K562 (cell line): ENCODE measurements around the gene G6PC2. TPM values are rescaled to one million over a fixed set of nuclear protein-coding genes. Genes with fewer than 3 reads are reported as not detected.

Experiments
- ARNT ChIP-seq, 2 experiments: fragments of 450-650 bp; IDR thresholded peaks; 2 replicates each; pipeline ENCODE4 v1.6.1; 2016; ENCODE audit warnings: mild to moderate bottlenecking in 1 of 2
- DMBX1 ChIP-seq: fragments of 250-450 bp; sonication (Bioruptor Pico); IDR thresholded peaks from 2 replicates; pipeline ENCODE4 v1.8.0; 2022; ENCODE audit warnings: inconsistent platforms, mild to moderate bottlenecking, moderate library complexity, borderline replicate concordance
- EGR1 ChIP-seq: fragments of 450-650 bp; conservative IDR thresholded peaks from 2 replicates; pipeline ENCODE4 v1.6.1; 2017; ENCODE audit warnings: mild to moderate bottlenecking
- GTF2E2 ChIP-seq: fragments of 200-800 bp; sonication (Bioruptor generic); IDR thresholded peaks from 2 replicates; pipeline ENCODE4 v1.6.1; 2016; ENCODE audit warnings: missing genetic modification characterization, missing compliant biosample characterization
- HMGN3 ChIP-seq: IDR thresholded peaks from 2 replicates; pipeline ENCODE4 v1.6.1; 2011; ENCODE audit warnings: borderline replicate concordance, low read depth, mild to moderate bottlenecking, mixed read lengths, low read length; ENCODE audit not compliant: insufficient read length; ENCODE audit errors: extremely low read depth
- ILF3 ChIP-seq: fragments of 450-650 bp; IDR thresholded peaks from 2 replicates; pipeline ENCODE4 v1.6.1; 2018; ENCODE audit warnings: antibody characterized with exemption, mild to moderate bottlenecking, moderate library complexity, borderline replicate concordance
- ILK ChIP-seq: fragments of 450-650 bp; IDR thresholded peaks from 2 replicates; pipeline ENCODE4 v1.6.1; 2016; ENCODE audit warnings: missing genetic modification characterization, low read depth, mild to moderate bottlenecking, missing compliant biosample characterization, moderate library complexity, borderline replicate concordance
- LCOR ChIP-seq: sonication (generic); formaldehyde crosslinking; IDR thresholded peaks from 2 replicates; pipeline ENCODE4 v1.8.0; 2022; ENCODE audit warnings: mild to moderate bottlenecking, missing genetic modification reagents
- NUFIP1 ChIP-seq: fragments of 450-650 bp; IDR thresholded peaks from 2 replicates; pipeline ENCODE4 v1.6.1; 2018; ENCODE audit not compliant: partially characterized antibody
- POLR2G ChIP-seq: fragments of 200-400 bp; formaldehyde crosslinking; IDR thresholded peaks from 2 replicates; pipeline ENCODE4 v1.6.1; 2017; ENCODE audit warnings: low read depth, mild to moderate bottlenecking, antibody characterized with exemption, low read length, moderate library complexity
- SETDB1 ChIP-seq: IDR thresholded peaks from one replicate; pipeline ENCODE4 v1.6.1; 2012; ENCODE audit warnings: low read length, control low read depth, inconsistent platforms
- SIX5 ChIP-seq, 2 experiments: IDR thresholded peaks; 2 replicates each; pipeline ENCODE4 v1.6.1; 2011; ENCODE audit warnings: low read length in 2 of 2, borderline replicate concordance in 1 of 2, low read depth in 1 of 2, mild to moderate bottlenecking in 1 of 2, moderate library complexity in 1 of 2; ENCODE audit not compliant: insufficient read depth in 1 of 2
- ZNF217 ChIP-seq: sonication (generic); formaldehyde crosslinking; IDR thresholded peaks from 2 replicates; pipeline ENCODE4 v1.8.0; 2022; ENCODE audit warnings: mild to moderate bottlenecking, missing genetic modification reagents
- ZNF316 ChIP-seq: fragments of 450-650 bp; IDR thresholded peaks from 2 replicates; pipeline ENCODE4 v1.6.1; 2016
- polyA plus RNA-seq, 8 experiments: library from polyadenylated mRNA; depleted of rRNA in 4 of 8; stranded (reverse) in 5 of 8; unstranded in 3 of 8; fragments of >200 nt; fragmentation: Nextera tagmentation in 2 of 8; fragmentation: Illumina TruSeq in 1 of 8; extraction: Ambion mirVana in 2 of 8; extraction: Trizol in 1 of 8; gene quantifications; 2 replicates each; pipeline versions ENCODE4 v1.2.1 to v1.2.3, GENCODE V29; 2011 to 2014; ENCODE audit warnings: inconsistent platforms in 1 of 8, missing spikeins in 1 of 8
- total RNA-seq, 7 experiments: library from RNA; depleted of rRNA in 6 of 7; stranded (reverse); fragments of >200 nt in 6 of 7; fragmentation: Illumina TruSeq in 2 of 7; extraction: Trizol in 2 of 7; gene quantifications; 2 replicates each; pipeline versions ENCODE4 v1.2.1 to v1.2.3, GENCODE V29; 2011 to 2021; ENCODE audit warnings: low replicate concordance in 1 of 7
- TF ChIP-seq, protein P1 (sequence below): fragments of 200-400 bp; formaldehyde crosslinking; IDR thresholded peaks from 2 replicates; pipeline ENCODE4 v1.6.1; 2017; ENCODE audit warnings: mild to moderate bottlenecking, low read depth, low read length, moderate library complexity
- TF ChIP-seq, protein P2 (sequence below): fragments of 250-450 bp; sonication (Bioruptor Pico); IDR thresholded peaks from 2 replicates; pipeline ENCODE4 v1.8.0; 2022; ENCODE audit warnings: inconsistent platforms
- TF ChIP-seq, protein P3 (sequence below): fragments of 450-650 bp; IDR thresholded peaks from 2 replicates; pipeline ENCODE4 v1.7.0; 2016; ENCODE audit warnings: borderline replicate concordance
- TF ChIP-seq, protein P4 (sequence below), 2 experiments: fragments of 450-650 bp; conservative IDR thresholded peaks; 2 replicates each; pipeline ENCODE4 v1.6.1; 2017; ENCODE audit warnings: mild to moderate bottlenecking in 2 of 2, moderate library complexity in 2 of 2
- TF ChIP-seq, protein P5 (sequence below): sonication (generic); formaldehyde crosslinking; IDR thresholded peaks from 2 replicates; pipeline ENCODE4 v1.8.0; 2022; ENCODE audit warnings: missing genetic modification reagents, mild to moderate bottlenecking, borderline replicate concordance

The G6PC2 gene
- total and polyA plus RNA-seq, 9 of the 15 experiments (the other 6 are each of a cell fraction or from before 2014, with no cell fraction given), result 0.03 to 0.15 TPM; not detected in 7

DNA sequence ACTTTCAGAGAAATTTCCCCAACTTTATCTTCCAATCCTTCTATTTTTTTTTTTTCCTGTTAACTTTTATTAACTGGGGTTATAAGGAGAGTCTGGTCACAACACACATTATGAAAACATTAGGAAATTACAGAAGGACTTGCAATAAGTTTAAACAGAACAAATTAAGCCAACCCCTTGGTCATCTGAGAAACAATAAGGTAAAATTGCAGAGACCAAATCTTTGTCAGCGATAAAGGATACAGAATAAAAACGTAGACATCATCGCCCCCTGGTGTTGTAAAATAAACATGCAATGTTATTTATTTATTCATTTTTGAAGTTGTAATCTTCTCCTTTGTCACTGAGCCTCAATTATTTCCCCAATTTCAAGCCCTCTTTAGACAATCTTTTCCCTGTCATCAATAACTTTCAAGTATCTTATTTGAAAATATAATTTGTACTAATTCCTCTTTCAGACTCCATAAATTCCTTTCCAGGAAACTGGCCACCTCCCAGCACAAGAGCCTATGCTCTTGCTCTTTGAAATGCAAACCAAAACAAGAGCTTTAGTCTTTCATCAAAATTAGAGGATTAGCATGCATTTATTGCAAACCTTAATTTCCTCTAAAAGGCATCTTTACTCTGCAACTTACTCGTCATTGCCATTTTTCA is 19.5 kb downstream of the G6PC2 start (continued):
- TF ChIP-seq ARNT (IDR thresholded peaks at IDR 0.05), result peak in 1 of 2 experiments; percentile 82; a peak in 2 of 4 replicates
- TF ChIP-seq ZNF217 (CRISPR knock-in tag), result no peak
- no peak for TF ChIP-seq SETDB1
- peak; percentile 41; the same call in 1 of the 2 replicates for TF ChIP-seq ZNF316
- no peak for TF ChIP-seq ILF3
- no peak for TF ChIP-seq LCOR (CRISPR knock-in tag)
- TF ChIP-seq, protein P1, sequence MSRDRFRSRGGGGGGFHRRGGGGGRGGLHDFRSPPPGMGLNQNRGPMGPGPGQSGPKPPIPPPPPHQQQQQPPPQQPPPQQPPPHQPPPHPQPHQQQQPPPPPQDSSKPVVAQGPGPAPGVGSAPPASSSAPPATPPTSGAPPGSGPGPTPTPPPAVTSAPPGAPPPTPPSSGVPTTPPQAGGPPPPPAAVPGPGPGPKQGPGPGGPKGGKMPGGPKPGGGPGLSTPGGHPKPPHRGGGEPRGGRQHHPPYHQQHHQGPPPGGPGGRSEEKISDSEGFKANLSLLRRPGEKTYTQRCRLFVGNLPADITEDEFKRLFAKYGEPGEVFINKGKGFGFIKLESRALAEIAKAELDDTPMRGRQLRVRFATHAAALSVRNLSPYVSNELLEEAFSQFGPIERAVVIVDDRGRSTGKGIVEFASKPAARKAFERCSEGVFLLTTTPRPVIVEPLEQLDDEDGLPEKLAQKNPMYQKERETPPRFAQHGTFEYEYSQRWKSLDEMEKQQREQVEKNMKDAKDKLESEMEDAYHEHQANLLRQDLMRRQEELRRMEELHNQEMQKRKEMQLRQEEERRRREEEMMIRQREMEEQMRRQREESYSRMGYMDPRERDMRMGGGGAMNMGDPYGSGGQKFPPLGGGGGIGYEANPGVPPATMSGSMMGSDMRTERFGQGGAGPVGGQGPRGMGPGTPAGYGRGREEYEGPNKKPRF, result no peak
- TF ChIP-seq GTF2E2 (tag), result no peak
- no peak for TF ChIP-seq NUFIP1
- TF ChIP-seq, protein P2, sequence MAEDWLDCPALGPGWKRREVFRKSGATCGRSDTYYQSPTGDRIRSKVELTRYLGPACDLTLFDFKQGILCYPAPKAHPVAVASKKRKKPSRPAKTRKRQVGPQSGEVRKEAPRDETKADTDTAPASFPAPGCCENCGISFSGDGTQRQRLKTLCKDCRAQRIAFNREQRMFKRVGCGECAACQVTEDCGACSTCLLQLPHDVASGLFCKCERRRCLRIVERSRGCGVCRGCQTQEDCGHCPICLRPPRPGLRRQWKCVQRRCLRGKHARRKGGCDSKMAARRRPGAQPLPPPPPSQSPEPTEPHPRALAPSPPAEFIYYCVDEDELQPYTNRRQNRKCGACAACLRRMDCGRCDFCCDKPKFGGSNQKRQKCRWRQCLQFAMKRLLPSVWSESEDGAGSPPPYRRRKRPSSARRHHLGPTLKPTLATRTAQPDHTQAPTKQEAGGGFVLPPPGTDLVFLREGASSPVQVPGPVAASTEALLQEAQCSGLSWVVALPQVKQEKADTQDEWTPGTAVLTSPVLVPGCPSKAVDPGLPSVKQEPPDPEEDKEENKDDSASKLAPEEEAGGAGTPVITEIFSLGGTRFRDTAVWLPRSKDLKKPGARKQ (CRISPR knock-in tag), result no peak
- TF ChIP-seq DMBX1 (CRISPR knock-in tag), result 0 out of 2 replicates have a peak, but pooled peaks have one; percentile 31
- TF ChIP-seq POLR2G, result no peak
- no peak for TF ChIP-seq HMGN3
- TF ChIP-seq, protein P3, sequence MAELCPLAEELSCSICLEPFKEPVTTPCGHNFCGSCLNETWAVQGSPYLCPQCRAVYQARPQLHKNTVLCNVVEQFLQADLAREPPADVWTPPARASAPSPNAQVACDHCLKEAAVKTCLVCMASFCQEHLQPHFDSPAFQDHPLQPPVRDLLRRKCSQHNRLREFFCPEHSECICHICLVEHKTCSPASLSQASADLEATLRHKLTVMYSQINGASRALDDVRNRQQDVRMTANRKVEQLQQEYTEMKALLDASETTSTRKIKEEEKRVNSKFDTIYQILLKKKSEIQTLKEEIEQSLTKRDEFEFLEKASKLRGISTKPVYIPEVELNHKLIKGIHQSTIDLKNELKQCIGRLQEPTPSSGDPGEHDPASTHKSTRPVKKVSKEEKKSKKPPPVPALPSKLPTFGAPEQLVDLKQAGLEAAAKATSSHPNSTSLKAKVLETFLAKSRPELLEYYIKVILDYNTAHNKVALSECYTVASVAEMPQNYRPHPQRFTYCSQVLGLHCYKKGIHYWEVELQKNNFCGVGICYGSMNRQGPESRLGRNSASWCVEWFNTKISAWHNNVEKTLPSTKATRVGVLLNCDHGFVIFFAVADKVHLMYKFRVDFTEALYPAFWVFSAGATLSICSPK, result no peak
- no peak for TF ChIP-seq SIX5 (IDR thresholded peaks at IDR 0.05; ENCODE audit: borderline replicate concordance in 1 of 2, insufficient read depth in 1 of 2, low read depth in 1 of 2, low read length in 2 of 2)
- TF ChIP-seq, protein P4, sequence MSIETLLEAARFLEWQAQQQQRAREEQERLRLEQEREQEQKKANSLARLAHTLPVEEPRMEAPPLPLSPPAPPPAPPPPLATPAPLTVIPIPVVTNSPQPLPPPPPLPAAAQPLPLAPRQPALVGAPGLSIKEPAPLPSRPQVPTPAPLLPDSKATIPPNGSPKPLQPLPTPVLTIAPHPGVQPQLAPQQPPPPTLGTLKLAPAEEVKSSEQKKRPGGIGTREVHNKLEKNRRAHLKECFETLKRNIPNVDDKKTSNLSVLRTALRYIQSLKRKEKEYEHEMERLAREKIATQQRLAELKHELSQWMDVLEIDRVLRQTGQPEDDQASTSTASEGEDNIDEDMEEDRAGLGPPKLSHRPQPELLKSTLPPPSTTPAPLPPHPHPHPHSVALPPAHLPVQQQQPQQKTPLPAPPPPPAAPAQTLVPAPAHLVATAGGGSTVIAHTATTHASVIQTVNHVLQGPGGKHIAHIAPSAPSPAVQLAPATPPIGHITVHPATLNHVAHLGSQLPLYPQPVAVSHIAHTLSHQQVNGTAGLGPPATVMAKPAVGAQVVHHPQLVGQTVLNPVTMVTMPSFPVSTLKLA (conservative IDR thresholded peaks at IDR 0.05), result 0 out of 4 replicates have a peak, but pooled peaks of 1 of the 2 experiments have one; percentile 25
- TF ChIP-seq ILK, result no peak
- no peak for TF ChIP-seq EGR1
- TF ChIP-seq, protein P5, sequence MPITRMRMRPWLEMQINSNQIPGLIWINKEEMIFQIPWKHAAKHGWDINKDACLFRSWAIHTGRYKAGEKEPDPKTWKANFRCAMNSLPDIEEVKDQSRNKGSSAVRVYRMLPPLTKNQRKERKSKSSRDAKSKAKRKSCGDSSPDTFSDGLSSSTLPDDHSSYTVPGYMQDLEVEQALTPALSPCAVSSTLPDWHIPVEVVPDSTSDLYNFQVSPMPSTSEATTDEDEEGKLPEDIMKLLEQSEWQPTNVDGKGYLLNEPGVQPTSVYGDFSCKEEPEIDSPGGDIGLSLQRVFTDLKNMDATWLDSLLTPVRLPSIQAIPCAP (CRISPR knock-in tag), result no peak
